Amygdala (tissue), 56 donors: ENCODE measurements around the gene BLTP2.
A peak's percentile ranks its signal among the peaks of the same experiment; 100 is the strongest.

ENCODE experiments used
- DNase-seq, 56 donors: peaks; one replicate each; lab custom pipeline; 2025; lab: John Stamatoyannopoulos, UW

BLTP2 gene

GRCh38 chr17:28599311-28600184 is 45.4 kb downstream of the BLTP2 start:
- DNase-seq = peak in 35 of 56 donors; percentile 11 to 78 (median 39)

- DNase-seq = peak in 54 of 56 donors; percentile 29 to 92 (median 79)
These were observed 46.1 kb downstream of the BLTP2 start, which contains the start of gene SPAG5 for GRCh38 chr17:28598799-28599310. Gene SPAG5 (minus strand): TSS chr17:28599025. CDS start chr17:28598946, 79 bp downstream.

DNA sequence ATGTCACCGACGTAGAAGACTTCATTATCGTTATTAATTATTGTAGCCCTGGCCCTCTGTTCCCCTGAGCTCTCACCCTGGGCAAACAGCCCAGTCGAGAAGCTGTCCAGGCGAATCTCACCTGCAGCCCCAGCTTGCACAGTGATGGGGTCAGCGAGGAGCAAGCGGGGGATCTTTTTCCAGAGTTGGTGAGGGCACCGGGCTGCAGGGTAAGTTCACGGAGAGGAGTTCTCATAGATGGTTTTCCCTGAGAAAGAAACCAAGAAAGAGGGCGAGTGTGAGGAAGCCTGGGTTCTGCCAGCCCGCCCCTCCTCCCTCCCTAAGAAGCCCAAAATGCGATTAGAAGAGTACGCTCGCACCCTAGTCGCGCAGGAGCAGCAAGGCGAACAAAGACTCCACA is 46.6 kb downstream of the BLTP2 start:
- DNase-seq = no peak

DNA sequence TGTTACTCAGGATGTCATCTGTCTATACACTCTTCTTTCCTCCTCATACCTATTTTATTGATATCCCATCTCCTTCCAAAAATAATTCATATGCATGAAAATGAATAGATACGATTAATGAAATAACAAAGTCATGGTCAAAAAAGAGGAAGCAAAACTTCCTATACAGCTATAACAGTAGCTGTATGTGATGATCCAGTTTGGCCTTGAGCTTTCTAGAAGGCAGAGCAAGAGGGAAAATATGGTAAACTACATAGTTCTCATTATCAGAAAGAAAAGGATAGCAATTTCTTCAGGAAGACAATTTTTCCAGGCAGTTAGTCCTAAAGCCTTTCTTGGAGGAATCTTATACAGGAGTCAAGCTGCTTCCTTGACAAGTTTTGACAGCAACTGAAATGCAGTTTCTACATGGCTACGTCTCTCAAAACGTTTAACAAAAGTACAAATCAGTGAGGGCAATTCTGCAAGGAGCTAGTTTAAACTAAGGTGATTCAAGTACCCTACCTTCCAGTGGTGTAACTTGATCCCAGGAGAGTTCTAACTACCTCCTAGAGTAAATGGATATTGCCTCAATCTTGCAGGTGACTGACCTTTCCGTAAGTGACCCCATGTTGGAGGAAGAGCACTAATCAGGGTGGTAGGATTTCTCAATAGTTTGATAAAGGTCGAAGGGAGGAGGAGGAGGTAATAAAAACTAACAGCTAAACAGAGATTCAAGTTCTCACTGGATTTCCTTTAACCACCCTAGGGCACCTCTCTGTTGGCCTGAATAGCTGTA is 47.2 kb downstream of the BLTP2 start:
- no peak for DNase-seq
